Ovary (tissue), 3 donors: ENCODE results near the gene C1orf141.

Source experiments
- EP300 ChIP-seq: sonication (generic); formaldehyde crosslinking; IDR thresholded peaks from one replicate; pipeline ENCODE4 v1.6.1; 2017; ENCODE audit warnings: antibody characterized with exemption
- POLR2A ChIP-seq: fragments of 450-650 bp; IDR thresholded peaks from one replicate; pipeline ENCODE4 v1.6.1; 2017; ENCODE audit warnings: antibody characterized with exemption, mild to moderate bottlenecking, moderate library complexity
- TF ChIP-seq, protein P1 (sequence below), 3 donors: fragments of 450-650 bp in 2 of 3; fragments of 200-600 bp in 1 of 3; IDR thresholded peaks; one replicate each; pipeline versions ENCODE4 v1.5.1 to v1.8.0; 2016 to 2022; ENCODE audit warnings: antibody characterized with exemption in 3 of 3, mild to moderate bottlenecking in 1 of 3
- donor health status: DM: no; HTN: no; CAD: no.

DNA sequence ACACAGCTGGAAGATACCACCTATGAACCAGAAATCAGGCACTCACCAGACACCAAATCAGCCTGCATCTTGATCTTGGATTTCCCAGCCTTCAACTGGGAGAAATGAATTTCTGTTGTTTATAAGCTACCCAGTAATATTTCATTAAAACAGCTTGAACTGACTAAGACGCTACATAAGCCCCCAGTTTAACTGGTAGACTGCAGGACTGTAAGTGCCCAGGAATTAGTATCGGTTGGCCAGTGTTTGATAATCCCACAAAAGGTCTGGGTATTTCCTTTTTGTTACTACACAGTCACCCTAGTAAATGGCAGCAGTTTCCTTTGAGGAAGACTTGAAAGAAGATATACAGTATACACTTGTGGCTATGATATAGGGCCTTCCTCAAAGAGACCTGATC lies 73.5 kb downstream of the C1orf141 start:
- TF ChIP-seq EP300, result no peak
- TF ChIP-seq POLR2A, result no peak
- TF ChIP-seq, protein P1, sequence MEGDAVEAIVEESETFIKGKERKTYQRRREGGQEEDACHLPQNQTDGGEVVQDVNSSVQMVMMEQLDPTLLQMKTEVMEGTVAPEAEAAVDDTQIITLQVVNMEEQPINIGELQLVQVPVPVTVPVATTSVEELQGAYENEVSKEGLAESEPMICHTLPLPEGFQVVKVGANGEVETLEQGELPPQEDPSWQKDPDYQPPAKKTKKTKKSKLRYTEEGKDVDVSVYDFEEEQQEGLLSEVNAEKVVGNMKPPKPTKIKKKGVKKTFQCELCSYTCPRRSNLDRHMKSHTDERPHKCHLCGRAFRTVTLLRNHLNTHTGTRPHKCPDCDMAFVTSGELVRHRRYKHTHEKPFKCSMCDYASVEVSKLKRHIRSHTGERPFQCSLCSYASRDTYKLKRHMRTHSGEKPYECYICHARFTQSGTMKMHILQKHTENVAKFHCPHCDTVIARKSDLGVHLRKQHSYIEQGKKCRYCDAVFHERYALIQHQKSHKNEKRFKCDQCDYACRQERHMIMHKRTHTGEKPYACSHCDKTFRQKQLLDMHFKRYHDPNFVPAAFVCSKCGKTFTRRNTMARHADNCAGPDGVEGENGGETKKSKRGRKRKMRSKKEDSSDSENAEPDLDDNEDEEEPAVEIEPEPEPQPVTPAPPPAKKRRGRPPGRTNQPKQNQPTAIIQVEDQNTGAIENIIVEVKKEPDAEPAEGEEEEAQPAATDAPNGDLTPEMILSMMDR (IDR thresholded peaks at IDR 0.05), result no peak
